ENCODE measurements around the gene BAMBI.

The BAMBI gene

DNA sequence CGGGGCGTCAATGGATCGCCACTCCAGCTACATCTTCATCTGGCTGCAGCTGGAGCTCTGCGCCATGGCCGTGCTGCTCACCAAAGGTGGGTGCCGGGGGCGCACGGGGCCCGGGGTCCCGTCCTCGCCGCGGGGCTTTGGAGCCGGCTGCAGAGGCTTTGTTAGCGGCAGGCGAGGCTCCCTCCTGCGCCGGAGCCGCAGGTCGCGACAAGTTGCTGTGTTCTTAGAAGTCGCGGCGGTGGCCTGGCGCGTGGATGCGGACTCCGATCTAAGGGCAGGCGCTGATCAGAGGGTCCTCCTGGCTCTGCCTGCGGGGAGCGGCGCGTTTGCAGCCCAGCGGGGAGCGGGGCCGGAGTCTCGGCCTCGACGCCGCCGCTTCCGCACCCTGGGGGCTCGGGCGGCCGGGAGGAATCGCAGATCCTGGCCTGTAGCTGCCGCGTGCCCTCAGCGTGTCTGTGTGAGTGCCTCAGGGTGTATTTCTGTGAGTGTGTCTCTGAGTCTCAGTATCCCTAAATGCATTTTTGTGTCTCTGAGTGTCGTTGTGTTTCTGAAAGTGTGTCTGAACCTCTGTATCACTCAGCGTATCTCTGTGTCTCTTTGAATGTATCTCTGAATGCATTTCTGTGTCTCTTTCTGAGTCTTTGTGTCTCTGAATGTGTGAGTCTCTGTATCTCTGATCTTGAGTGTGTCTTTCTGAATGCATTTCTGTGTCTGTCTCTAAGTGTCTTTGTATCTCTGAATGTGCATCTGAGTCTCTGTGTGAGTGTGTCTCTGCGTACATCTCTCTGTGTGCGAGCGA lies 766 bp downstream of the BAMBI start (continued):
- TF ChIP-seq, protein P1, sequence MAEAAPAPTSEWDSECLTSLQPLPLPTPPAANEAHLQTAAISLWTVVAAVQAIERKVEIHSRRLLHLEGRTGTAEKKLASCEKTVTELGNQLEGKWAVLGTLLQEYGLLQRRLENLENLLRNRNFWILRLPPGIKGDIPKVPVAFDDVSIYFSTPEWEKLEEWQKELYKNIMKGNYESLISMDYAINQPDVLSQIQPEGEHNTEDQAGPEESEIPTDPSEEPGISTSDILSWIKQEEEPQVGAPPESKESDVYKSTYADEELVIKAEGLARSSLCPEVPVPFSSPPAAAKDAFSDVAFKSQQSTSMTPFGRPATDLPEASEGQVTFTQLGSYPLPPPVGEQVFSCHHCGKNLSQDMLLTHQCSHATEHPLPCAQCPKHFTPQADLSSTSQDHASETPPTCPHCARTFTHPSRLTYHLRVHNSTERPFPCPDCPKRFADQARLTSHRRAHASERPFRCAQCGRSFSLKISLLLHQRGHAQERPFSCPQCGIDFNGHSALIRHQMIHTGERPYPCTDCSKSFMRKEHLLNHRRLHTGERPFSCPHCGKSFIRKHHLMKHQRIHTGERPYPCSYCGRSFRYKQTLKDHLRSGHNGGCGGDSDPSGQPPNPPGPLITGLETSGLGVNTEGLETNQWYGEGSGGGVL (tag by site-specific recombination; IDR thresholded peaks at IDR 0.05): no peak
- TF ChIP-seq ZSCAN30 (tag by site-specific recombination; IDR thresholded peaks at IDR 0.05): peak; percentile 45; the same call in 1 of the 2 replicates
- no peak for TF ChIP-seq EGR2 (tag by site-specific recombination; IDR thresholded peaks at IDR 0.05; ENCODE audit: low read depth)
- TF ChIP-seq, protein P2, sequence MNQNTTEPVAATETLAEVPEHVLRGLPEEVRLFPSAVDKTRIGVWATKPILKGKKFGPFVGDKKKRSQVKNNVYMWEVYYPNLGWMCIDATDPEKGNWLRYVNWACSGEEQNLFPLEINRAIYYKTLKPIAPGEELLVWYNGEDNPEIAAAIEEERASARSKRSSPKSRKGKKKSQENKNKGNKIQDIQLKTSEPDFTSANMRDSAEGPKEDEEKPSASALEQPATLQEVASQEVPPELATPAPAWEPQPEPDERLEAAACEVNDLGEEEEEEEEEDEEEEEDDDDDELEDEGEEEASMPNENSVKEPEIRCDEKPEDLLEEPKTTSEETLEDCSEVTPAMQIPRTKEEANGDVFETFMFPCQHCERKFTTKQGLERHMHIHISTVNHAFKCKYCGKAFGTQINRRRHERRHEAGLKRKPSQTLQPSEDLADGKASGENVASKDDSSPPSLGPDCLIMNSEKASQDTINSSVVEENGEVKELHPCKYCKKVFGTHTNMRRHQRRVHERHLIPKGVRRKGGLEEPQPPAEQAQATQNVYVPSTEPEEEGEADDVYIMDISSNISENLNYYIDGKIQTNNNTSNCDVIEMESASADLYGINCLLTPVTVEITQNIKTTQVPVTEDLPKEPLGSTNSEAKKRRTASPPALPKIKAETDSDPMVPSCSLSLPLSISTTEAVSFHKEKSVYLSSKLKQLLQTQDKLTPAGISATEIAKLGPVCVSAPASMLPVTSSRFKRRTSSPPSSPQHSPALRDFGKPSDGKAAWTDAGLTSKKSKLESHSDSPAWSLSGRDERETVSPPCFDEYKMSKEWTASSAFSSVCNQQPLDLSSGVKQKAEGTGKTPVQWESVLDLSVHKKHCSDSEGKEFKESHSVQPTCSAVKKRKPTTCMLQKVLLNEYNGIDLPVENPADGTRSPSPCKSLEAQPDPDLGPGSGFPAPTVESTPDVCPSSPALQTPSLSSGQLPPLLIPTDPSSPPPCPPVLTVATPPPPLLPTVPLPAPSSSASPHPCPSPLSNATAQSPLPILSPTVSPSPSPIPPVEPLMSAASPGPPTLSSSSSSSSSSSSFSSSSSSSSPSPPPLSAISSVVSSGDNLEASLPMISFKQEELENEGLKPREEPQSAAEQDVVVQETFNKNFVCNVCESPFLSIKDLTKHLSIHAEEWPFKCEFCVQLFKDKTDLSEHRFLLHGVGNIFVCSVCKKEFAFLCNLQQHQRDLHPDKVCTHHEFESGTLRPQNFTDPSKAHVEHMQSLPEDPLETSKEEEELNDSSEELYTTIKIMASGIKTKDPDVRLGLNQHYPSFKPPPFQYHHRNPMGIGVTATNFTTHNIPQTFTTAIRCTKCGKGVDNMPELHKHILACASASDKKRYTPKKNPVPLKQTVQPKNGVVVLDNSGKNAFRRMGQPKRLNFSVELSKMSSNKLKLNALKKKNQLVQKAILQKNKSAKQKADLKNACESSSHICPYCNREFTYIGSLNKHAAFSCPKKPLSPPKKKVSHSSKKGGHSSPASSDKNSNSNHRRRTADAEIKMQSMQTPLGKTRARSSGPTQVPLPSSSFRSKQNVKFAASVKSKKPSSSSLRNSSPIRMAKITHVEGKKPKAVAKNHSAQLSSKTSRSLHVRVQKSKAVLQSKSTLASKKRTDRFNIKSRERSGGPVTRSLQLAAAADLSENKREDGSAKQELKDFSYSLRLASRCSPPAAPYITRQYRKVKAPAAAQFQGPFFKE (tag by site-specific recombination; IDR thresholded peaks at IDR 0.05; ENCODE audit: borderline replicate concordance): no peak
- TF ChIP-seq ZSCAN18 (tag by site-specific recombination; IDR thresholded peaks at IDR 0.05): no peak
- no peak; the same call in 1 of the 2 replicates for TF ChIP-seq ZBTB11 (tag by site-specific recombination; conservative IDR thresholded peaks at IDR 0.05; ENCODE audit: low read depth)
- TF ChIP-seq ZNF10 (tag by site-specific recombination; IDR thresholded peaks at IDR 0.05): no peak
- TF ChIP-seq, protein P3, sequence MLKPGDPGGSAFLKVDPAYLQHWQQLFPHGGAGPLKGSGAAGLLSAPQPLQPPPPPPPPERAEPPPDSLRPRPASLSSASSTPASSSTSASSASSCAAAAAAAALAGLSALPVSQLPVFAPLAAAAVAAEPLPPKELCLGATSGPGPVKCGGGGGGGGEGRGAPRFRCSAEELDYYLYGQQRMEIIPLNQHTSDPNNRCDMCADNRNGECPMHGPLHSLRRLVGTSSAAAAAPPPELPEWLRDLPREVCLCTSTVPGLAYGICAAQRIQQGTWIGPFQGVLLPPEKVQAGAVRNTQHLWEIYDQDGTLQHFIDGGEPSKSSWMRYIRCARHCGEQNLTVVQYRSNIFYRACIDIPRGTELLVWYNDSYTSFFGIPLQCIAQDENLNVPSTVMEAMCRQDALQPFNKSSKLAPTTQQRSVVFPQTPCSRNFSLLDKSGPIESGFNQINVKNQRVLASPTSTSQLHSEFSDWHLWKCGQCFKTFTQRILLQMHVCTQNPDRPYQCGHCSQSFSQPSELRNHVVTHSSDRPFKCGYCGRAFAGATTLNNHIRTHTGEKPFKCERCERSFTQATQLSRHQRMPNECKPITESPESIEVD (tag by site-specific recombination; IDR thresholded peaks at IDR 0.05): no peak
- TF ChIP-seq ZNF202 (tag by site-specific recombination; IDR thresholded peaks at IDR 0.05; ENCODE audit: borderline replicate concordance): no peak
- 0 out of 2 replicates have a peak, but pooled peaks have one; percentile 14 for TF ChIP-seq ZFP69B (tag by site-specific recombination; IDR thresholded peaks at IDR 0.05)
- TF ChIP-seq ZBTB8A (tag by site-specific recombination; IDR thresholded peaks at IDR 0.05): no peak
- TF ChIP-seq ZNF292 (tag by site-specific recombination; IDR thresholded peaks at IDR 0.05; ENCODE audit: borderline replicate concordance, low read depth): no peak
- TF ChIP-seq ZNF133 (tag by site-specific recombination; IDR thresholded peaks at IDR 0.05): no peak
- TF ChIP-seq, protein P4, sequence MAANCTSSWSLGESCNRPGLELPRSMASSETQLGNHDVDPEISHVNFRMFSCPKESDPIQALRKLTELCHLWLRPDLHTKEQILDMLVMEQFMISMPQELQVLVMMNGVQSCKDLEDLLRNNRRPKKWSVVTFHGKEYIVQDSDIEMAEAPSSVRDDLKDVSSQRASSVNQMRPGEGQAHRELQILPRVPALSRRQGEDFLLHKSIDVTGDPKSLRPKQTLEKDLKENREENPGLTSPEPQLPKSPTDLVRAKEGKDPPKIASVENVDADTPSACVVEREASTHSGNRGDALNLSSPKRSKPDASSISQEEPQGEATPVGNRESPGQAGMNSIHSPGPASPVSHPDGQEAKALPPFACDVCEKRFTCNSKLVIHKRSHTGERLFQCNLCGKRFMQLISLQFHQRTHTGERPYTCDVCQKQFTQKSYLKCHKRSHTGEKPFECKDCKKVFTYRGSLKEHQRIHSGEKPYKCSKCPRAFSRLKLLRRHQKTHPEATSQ (tag by site-specific recombination; IDR thresholded peaks at IDR 0.05): no peak
- peak; percentile 73; the same call in 1 of the 2 replicates for TF ChIP-seq ZNF501 (tag by site-specific recombination; IDR thresholded peaks at IDR 0.05)
- TF ChIP-seq ZNF350 (tag by site-specific recombination; IDR thresholded peaks at IDR 0.05): no peak
- peak; percentile 88 for TF ChIP-seq ZNF2 (tag by site-specific recombination; IDR thresholded peaks at IDR 0.05)
- TF ChIP-seq ZNF266 (tag by site-specific recombination; IDR thresholded peaks at IDR 0.05; ENCODE audit: low read depth): no peak
- peak; percentile 69 for TF ChIP-seq ZSCAN16 (tag by site-specific recombination; IDR thresholded peaks at IDR 0.05)
- TF ChIP-seq ZNF214 (tag by site-specific recombination; IDR thresholded peaks at IDR 0.05; ENCODE audit: borderline replicate concordance): no peak
- TF ChIP-seq ZNF174 (tag by site-specific recombination; IDR thresholded peaks at IDR 0.05): no peak
